A673 (cell line): ENCODE data around the gene ERFE.

Experiments used
- EZH2 ChIP-seq: fragments of 200-600 bp; sonication (generic); IDR thresholded peaks from 2 replicates; pipeline ENCODE4 v1.6.1; 2017; ENCODE audit warnings: borderline replicate concordance, low read depth, mild to moderate bottlenecking, mixed read lengths, antibody characterized with exemption, low read length; ENCODE audit not compliant: poor library complexity, severe bottlenecking
- TF ChIP-seq, protein P1 (sequence below): fragments of 300-800, 200-600 bp; sonication (generic); conservative IDR thresholded peaks from 2 replicates; pipeline ENCODE4 v1.5.1; 2017; ENCODE audit warnings: low read depth, mild to moderate bottlenecking, antibody characterized with exemption, low read length, moderate library complexity, mixed read lengths

DNA sequence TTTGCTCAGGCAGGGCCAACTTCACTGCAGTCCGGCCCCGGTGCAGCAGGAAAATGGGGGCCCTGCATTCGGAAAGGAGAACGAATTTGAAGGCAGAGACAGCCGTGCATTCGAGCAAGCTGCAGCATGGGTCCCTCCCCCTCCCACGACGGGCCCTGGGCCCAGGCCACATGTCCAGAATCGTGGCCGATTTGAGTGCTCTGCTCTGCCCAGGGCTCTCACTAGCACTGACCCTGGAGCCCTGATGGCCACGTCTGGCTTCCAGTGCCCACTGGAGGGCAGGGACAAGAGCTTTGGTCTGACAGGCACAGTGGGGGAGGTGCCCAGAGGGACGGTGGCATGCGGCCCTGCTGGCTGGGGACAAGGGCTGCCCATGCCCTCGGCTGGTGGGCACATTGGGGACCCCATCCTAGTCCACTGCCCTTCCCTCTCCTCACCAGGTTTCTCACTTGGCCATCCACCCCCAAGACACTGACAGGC, 34.7 kb upstream of the ERFE start:
- TF ChIP-seq, protein P1, sequence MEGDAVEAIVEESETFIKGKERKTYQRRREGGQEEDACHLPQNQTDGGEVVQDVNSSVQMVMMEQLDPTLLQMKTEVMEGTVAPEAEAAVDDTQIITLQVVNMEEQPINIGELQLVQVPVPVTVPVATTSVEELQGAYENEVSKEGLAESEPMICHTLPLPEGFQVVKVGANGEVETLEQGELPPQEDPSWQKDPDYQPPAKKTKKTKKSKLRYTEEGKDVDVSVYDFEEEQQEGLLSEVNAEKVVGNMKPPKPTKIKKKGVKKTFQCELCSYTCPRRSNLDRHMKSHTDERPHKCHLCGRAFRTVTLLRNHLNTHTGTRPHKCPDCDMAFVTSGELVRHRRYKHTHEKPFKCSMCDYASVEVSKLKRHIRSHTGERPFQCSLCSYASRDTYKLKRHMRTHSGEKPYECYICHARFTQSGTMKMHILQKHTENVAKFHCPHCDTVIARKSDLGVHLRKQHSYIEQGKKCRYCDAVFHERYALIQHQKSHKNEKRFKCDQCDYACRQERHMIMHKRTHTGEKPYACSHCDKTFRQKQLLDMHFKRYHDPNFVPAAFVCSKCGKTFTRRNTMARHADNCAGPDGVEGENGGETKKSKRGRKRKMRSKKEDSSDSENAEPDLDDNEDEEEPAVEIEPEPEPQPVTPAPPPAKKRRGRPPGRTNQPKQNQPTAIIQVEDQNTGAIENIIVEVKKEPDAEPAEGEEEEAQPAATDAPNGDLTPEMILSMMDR: no peak
- TF ChIP-seq EZH2: no peak
